Colonic mucosa (tissue), 4 donors: Measurements from ENCODE around the gene WWOX. TPM values are rescaled to one million over a fixed set of nuclear protein-coding genes. Genes with fewer than 3 reads are reported as not detected.

Source experiments
- DNase-seq: peaks from one replicate; pipeline ENCODE4 v3.0.0-alpha.2; 2020
- H3K27ac ChIP-seq: fragments of 200-600 bp; one replicate; pipeline ENCODE4 v1.8.0; 2021
- H3K27me3 ChIP-seq: fragments of 200-600 bp; one replicate; pipeline ENCODE4 v1.8.0; 2021
- H3K36me3 ChIP-seq: fragments of 200-600 bp; one replicate; pipeline ENCODE4 v1.8.0; 2021
- H3K4me1 ChIP-seq: fragments of 200-600 bp; one replicate; pipeline ENCODE4 v1.8.0; 2021; ENCODE audit warnings: mild to moderate bottlenecking
- H3K4me3 ChIP-seq: fragments of 200-600 bp; one replicate; pipeline ENCODE4 v1.8.0; 2021
- H3K9ac ChIP-seq, 2 donors: one replicate each; pipeline ENCODE4 v1.7.0; 2013; ENCODE audit warnings: control low read depth in 2 of 2, low read depth in 2 of 2, low read length in 2 of 2
- H3K9me3 ChIP-seq: fragments of 200-600 bp; one replicate; pipeline ENCODE4 v1.8.0; 2021
- intact Hi-C: fragments of 100-400 bp; cut with DNase I; formaldehyde crosslinking; loops from one replicate; pipeline ENCODE4 v1.14.1; 2022
- total RNA-seq, 2 donors: library from RNA; stranded (reverse); fragmentation: NEBNext Ultra II Directional in 1 of 2; extraction: Animal tissue kit (Norgen Biotek cat#: 25700) in 1 of 2; gene quantifications; one replicate each; pipeline ENCODE4 v1.2.1, GENCODE V29; 2021
- TF ChIP-seq, protein P1 (sequence below): fragments of 200-600 bp; IDR thresholded peaks from one replicate; pipeline ENCODE4 v1.8.0; 2022; ENCODE audit warnings: antibody characterized with exemption, mild to moderate bottlenecking
- donor health status: healthy.
- donor health status: DM: no; HTN: no; CAD: no.
- donor health status: DM: no; HTN: no; CAD: no.

The WWOX gene
- total RNA-seq, 2 donors from 2014 or later: 7.2 to 11.0 TPM

DNA sequence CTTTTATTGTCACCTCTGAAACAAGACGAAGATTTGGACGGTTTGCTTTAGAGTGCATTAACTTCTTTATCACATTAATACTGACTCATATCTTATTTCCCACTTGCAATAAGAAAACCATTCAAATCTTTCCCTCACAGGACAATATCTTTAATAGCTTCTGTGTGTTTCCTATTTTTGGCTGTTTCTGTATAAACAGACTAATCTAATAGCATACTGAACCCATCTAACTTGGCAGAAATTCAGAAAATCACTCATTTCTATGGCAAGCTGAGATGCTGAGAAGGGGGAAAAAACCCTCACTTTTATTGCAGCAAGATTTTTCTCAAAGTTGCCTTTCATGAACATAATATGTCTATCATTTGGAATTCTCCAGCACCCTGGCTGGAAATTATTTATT lies 524.9 kb downstream of the WWOX start:
- Histone ChIP-seq H3K4me1 (no peaks in the 10 kb centered on the region), H3K9ac (no peak overlapping the region), H3K36me3 (no peaks in the 10 kb centered on the region), H3K4me3 (no peak overlapping the region), H3K27ac (no peak overlapping the region), H3K9me3 (no peaks in the 10 kb centered on the region), H3K27me3 (no peaks in the 10 kb centered on the region)
- no peak for DNase-seq
- intact Hi-C loops: no loop called here
- TF ChIP-seq, protein P1, sequence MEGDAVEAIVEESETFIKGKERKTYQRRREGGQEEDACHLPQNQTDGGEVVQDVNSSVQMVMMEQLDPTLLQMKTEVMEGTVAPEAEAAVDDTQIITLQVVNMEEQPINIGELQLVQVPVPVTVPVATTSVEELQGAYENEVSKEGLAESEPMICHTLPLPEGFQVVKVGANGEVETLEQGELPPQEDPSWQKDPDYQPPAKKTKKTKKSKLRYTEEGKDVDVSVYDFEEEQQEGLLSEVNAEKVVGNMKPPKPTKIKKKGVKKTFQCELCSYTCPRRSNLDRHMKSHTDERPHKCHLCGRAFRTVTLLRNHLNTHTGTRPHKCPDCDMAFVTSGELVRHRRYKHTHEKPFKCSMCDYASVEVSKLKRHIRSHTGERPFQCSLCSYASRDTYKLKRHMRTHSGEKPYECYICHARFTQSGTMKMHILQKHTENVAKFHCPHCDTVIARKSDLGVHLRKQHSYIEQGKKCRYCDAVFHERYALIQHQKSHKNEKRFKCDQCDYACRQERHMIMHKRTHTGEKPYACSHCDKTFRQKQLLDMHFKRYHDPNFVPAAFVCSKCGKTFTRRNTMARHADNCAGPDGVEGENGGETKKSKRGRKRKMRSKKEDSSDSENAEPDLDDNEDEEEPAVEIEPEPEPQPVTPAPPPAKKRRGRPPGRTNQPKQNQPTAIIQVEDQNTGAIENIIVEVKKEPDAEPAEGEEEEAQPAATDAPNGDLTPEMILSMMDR: no peak

- H3K36me3 ChIP-seq: no peaks in the 10 kb centered on the region
- no peaks in the 10 kb centered on the region for H3K9me3 ChIP-seq
- TF ChIP-seq, protein P1: no peak
- no peak overlapping the region for H3K27ac ChIP-seq
- intact Hi-C loops: no loop called here
- no peak overlapping the region for H3K4me3 ChIP-seq
- no peak overlapping the region for H3K9ac ChIP-seq
- no peaks in the 10 kb centered on the region for H3K4me1 ChIP-seq
- H3K27me3 ChIP-seq: no peaks in the 10 kb centered on the region
- DNase-seq: no peak
These were observed 529.1 kb downstream of the WWOX start for GRCh38 chr16:78628461-78629045.

DNA sequence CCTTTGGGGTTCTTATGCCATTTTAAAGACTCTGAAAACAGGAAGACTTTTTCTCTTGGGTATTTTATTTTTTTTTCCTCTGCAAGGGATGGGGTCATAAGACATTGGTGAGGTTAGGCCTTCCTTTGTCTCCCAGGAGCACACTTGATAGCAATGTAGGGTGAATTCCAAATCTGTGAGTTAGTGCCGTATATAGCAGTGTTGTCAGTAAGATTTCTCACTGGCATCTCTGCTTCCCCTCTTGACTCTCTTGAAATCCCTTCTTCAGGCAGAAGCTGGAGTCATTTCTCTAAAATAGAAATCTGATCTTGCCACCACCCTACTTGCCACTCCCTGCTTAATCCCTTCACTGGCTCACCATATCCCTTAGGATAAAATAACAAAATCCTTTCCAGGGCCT lies 529.7 kb downstream of the WWOX start:
- Histone ChIP-seq H3K27ac (no peak overlapping the region), H3K9me3 (no peaks in the 10 kb centered on the region), H3K36me3 (no peaks in the 10 kb centered on the region), H3K27me3 (no peaks in the 10 kb centered on the region), H3K4me1 (no peaks in the 10 kb centered on the region), H3K4me3 (no peak overlapping the region), H3K9ac (no peak overlapping the region)
- no peak for DNase-seq
- TF ChIP-seq, protein P1: no peak
- intact Hi-C loops: no loop called here

DNA sequence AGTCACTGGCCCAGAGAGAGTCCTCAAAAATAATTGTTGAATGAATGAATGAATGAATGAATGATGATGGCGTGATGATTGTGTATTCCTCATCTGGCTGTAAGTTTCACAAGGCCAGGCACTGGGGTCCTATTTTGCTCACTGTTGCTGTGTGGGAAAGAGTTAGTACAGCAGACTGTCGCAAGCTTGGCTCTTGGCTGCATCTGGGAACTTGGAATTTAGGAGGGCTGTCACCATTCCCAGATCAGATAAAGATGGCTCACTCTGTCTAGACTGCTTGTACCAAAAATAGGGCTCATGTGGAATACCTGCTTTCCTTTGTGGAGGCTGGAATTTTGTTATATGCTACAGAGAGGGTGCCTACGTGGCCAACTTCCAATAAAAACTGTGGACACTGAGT lies 530.6 kb downstream of the WWOX start:
- H3K9me3 ChIP-seq: no peaks in the 10 kb centered on the region
- H3K4me3 ChIP-seq: no peak overlapping the region
- H3K27me3 ChIP-seq: no peaks in the 10 kb centered on the region
- no peaks in the 10 kb centered on the region for H3K36me3 ChIP-seq
- H3K9ac ChIP-seq: no peak overlapping the region
- no peak overlapping the region for H3K27ac ChIP-seq
- intact Hi-C loops: no loop called here
- TF ChIP-seq, protein P1: no peak
- H3K4me1 ChIP-seq: no peaks in the 10 kb centered on the region
- DNase-seq: no peak

DNA sequence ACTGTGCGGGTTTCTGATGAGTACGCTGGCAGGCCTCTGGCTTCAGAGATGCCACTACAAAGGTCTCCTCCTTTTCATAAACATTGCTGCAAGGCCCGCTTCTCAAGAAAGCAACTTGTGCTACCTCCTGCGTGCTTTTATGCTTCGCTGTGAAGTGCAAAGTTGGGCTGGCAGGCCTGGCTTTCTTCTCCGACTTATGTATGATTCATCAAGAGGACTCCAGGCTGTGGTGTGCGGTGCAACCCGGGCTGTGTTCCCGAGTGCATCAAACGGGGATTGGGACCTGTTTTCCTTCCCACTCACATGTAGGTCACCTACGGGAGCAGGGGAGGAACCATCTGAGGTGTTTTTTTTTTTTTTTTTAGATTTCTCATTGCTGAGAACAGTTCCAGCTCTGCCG lies 534.1 kb downstream of the WWOX start:
- no peaks in the 10 kb centered on the region for H3K27me3 ChIP-seq
- DNase-seq: no peak
- no peak overlapping the region for H3K27ac ChIP-seq
- H3K4me1 ChIP-seq: no peaks in the 10 kb centered on the region
- no peak overlapping the region for H3K9ac ChIP-seq
- H3K9me3 ChIP-seq: no peaks in the 10 kb centered on the region
- H3K4me3 ChIP-seq: no peak overlapping the region
- TF ChIP-seq, protein P1: no peak
- intact Hi-C loops: no loop called here
- H3K36me3 ChIP-seq: no peaks in the 10 kb centered on the region
